HepG2 (cell line): ENCODE measurements around the gene ANAPC2. TPM values are rescaled to one million over a fixed set of nuclear protein-coding genes. Genes with fewer than 3 reads are reported as not detected.
A peak's percentile ranks its signal among the peaks of the same experiment; 100 is the strongest.

Source experiments
- NFE2 ChIP-seq: sonication (generic); formaldehyde crosslinking; IDR thresholded peaks from 2 replicates; pipeline ENCODE4 v1.4.0; 2020; ENCODE audit warnings: missing genetic modification reagents
- RFX1 ChIP-seq: fragments of 450-650 bp; IDR thresholded peaks from 2 replicates; pipeline ENCODE4 v1.6.1; 2017
- STAG1 ChIP-seq: sonication (generic); formaldehyde crosslinking; IDR thresholded peaks from 2 replicates; pipeline ENCODE4 v1.4.0; 2020; ENCODE audit warnings: missing genetic modification reagents
- ZBED4 ChIP-seq: sonication (generic); formaldehyde crosslinking; IDR thresholded peaks from 2 replicates; pipeline ENCODE4 v1.4.0; 2020; ENCODE audit warnings: missing genetic modification reagents, borderline replicate concordance
- ZBTB2 ChIP-seq: sonication (generic); formaldehyde crosslinking; IDR thresholded peaks from 2 replicates; pipeline ENCODE4 v1.8.0; 2022; ENCODE audit warnings: low read depth, missing genetic modification reagents
- ZBTB3 ChIP-seq: sonication (generic); formaldehyde crosslinking; IDR thresholded peaks from 2 replicates; pipeline ENCODE4 v1.4.0; 2020; ENCODE audit warnings: low read depth, mild to moderate bottlenecking, moderate library complexity, missing genetic modification reagents, borderline replicate concordance
- ZMAT5 ChIP-seq: sonication (generic); formaldehyde crosslinking; IDR thresholded peaks from 2 replicates; pipeline ENCODE4 v1.5.0; 2020; ENCODE audit warnings: mild to moderate bottlenecking, low read depth, missing genetic modification reagents, borderline replicate concordance
- ZNF280D ChIP-seq: sonication (generic); formaldehyde crosslinking; IDR thresholded peaks from 2 replicates; pipeline ENCODE4 v1.5.1; 2020; ENCODE audit warnings: mild to moderate bottlenecking, missing genetic modification reagents
- ZNF333 ChIP-seq: sonication (generic); formaldehyde crosslinking; IDR thresholded peaks from 2 replicates; pipeline ENCODE4 v1.4.0; 2020; ENCODE audit warnings: mild to moderate bottlenecking, missing genetic modification reagents, borderline replicate concordance
- ZNF574 ChIP-seq: sonication (generic); formaldehyde crosslinking; IDR thresholded peaks from 2 replicates; pipeline ENCODE4 v1.4.0; 2020; ENCODE audit warnings: missing genetic modification reagents
- ZNF772 ChIP-seq: sonication (generic); formaldehyde crosslinking; IDR thresholded peaks from 2 replicates; pipeline ENCODE4 v1.5.0; 2020; ENCODE audit warnings: mild to moderate bottlenecking, missing genetic modification reagents
- ZNF781 ChIP-seq: sonication (generic); formaldehyde crosslinking; IDR thresholded peaks from 2 replicates; pipeline ENCODE4 v1.5.1; 2020; ENCODE audit warnings: borderline replicate concordance, mild to moderate bottlenecking, missing genetic modification reagents; ENCODE audit errors: not compliant biosample characterization
- polyA plus RNA-seq, 8 experiments: library from polyadenylated mRNA; depleted of rRNA in 3 of 8; stranded (reverse) in 7 of 8; unstranded in 1 of 8; fragments of >200 nt; fragmentation: Illumina TruSeq in 4 of 8; extraction: Trizol in 4 of 8; gene quantifications; 2 replicates each; pipeline versions ENCODE4 v1.2.1 to v1.2.3, GENCODE V29; 2011 to 2016; ENCODE audit warnings: low read depth in 4 of 8, missing spikeins in 1 of 8, mixed read lengths in 1 of 8; ENCODE audit not compliant: insufficient read depth in 1 of 8
- total RNA-seq, 5 experiments: library from RNA; depleted of rRNA; stranded (reverse); fragments of >200 nt; fragmentation: Illumina TruSeq; extraction: Trizol; gene quantifications; 2 replicates each; pipeline ENCODE4 v1.2.3, GENCODE V29; 2016; ENCODE audit warnings: low read depth in 1 of 5

Gene ANAPC2
- total and polyA plus RNA-seq, 2 of the 13 experiments (the other 11 are each of a cell fraction or from before 2014, with no cell fraction given): 12.3 to 15.4 TPM

- TF ChIP-seq ZNF280D (CRISPR knock-in tag) (0 out of 2 replicates have a peak, but pooled peaks have one; percentile 53), STAG1 (CRISPR knock-in tag) (no peak), ZBED4 (CRISPR knock-in tag) (peak; percentile 19; the same call in 1 of the 2 replicates), ZBTB2 (CRISPR knock-in tag) (peak; percentile 62), NFE2 (CRISPR knock-in tag) (no peak), RFX1 (no peak), ZNF333 (CRISPR knock-in tag) (peak; percentile 84; the same call in 1 of the 2 replicates), ZNF574 (peak; percentile 94), ZBTB3 (CRISPR knock-in tag) (no peak), ZMAT5 (CRISPR knock-in tag) (no peak), ZNF781 (CRISPR knock-in tag) (peak; percentile 63), ZNF772 (CRISPR knock-in tag) (peak; percentile 16; the same call in 1 of the 2 replicates)
Observed at GRCh38 chr9:137205126-137206069, 17.0 kb upstream of the ANAPC2 start, which contains the start of the genes NDOR1 and TMEM203 (continued).
